Measurements from ENCODE around the gene MED15.

Gene MED15

DNA sequence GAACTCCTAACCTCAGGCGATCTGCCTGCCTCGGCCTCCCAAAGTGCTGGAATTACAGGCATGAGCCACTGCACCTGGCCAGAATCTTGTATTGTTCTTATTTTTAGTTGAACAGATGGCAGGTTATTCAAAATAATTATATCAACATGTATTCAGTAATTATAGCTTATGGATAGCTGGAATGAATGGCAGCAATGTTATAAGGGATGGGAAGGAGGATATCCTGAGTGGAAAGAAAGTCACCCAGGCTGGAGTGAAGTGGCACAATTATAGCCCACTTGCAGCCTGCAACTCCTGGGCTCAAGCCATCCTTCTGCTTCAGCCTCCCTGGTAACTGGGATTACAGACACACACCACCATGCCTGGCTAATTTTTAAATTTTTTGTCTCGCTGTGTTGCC lies 88.1 kb downstream of the MED15 start:
- no peak overlapping the region for H3K4me3 ChIP-seq (ENCODE audit: extremely low read depth, insufficient read depth, low read length, poor library complexity, severe bottlenecking)
- no peaks in the 10 kb centered on the region for H3K36me3 ChIP-seq (ENCODE audit: control insufficient read depth, insufficient read depth, low read length)
- H3K27ac ChIP-seq (ENCODE audit: low read depth, low read length, severe bottlenecking) = no peak overlapping the region
- H3K4me1 ChIP-seq (ENCODE audit: control insufficient read depth, insufficient read depth, low read length, poor library complexity, severe bottlenecking) = no peaks in the 10 kb centered on the region
- H3K9me3 ChIP-seq (ENCODE audit: control insufficient read depth, low read length) = no peaks in the 10 kb centered on the region
- WGBS, 2 experiments (ENCODE audit: insufficient coverage in 2 of 2) = 93 to 100% methylated on average over 2 to 3 of the region's 3 CpGs

- Histone ChIP-seq H3K9me3 (ENCODE audit: control insufficient read depth, low read length) (no peaks in the 10 kb centered on the region), H3K4me3 (ENCODE audit: extremely low read depth, insufficient read depth, low read length, poor library complexity, severe bottlenecking) (no peak overlapping the region), H3K4me1 (ENCODE audit: control insufficient read depth, insufficient read depth, low read length, poor library complexity, severe bottlenecking) (no peaks in the 10 kb centered on the region), H3K27ac (ENCODE audit: low read depth, low read length, severe bottlenecking) (no peak overlapping the region), H3K36me3 (ENCODE audit: control insufficient read depth, insufficient read depth, low read length) (no peaks in the 10 kb centered on the region)
- 60% methylated on average over 1 of the region's 5 CpGs; no CpG with 5 or more reads in 1 of the 2 experiments for WGBS, 2 experiments (ENCODE audit: insufficient coverage in 2 of 2)
These were observed 91.7 kb downstream of the MED15 start for GRCh38 chr22:20599117-20599516.

DNA sequence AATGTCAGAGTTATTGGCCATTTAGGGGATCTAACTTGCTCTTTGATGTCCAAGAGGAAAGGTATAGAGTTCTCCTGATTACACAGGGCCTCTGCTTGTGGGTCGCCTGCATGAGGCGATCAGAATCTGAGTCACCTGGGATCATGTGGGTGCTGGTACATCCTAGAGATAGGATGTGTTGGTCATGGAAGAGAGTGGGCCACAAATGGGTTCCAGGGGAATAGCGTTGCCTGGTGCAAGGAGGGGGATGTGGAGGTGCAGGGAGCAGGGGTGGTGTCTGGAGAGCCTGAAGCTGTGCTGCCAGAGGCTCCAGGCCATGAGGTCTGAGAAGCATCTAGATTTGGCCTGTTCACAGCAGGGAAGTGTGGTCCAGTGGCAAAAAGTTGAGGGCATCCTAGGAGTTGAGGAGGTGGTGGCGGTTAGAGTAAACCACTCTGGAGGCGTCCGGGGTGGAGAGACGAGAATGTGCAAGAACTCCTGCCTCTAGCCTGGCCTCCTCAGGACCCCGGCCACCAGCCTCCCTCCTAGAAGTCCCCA lies 92.8 kb downstream of the MED15 start:
- Histone ChIP-seq H3K9me3 (ENCODE audit: control insufficient read depth, low read length) (no peaks in the 10 kb centered on the region), H3K4me1 (ENCODE audit: control insufficient read depth, insufficient read depth, low read length, poor library complexity, severe bottlenecking) (no peaks in the 10 kb centered on the region), H3K4me3 (ENCODE audit: extremely low read depth, insufficient read depth, low read length, poor library complexity, severe bottlenecking) (no peak overlapping the region), H3K27ac (ENCODE audit: low read depth, low read length, severe bottlenecking) (no peak overlapping the region), H3K36me3 (ENCODE audit: control insufficient read depth, insufficient read depth, low read length) (no peaks in the 10 kb centered on the region)
- WGBS, 2 experiments (ENCODE audit: insufficient coverage in 2 of 2) = 88 to 89% methylated on average over 7 to 8 of the region's 8 CpGs

- Histone ChIP-seq H3K4me1 (ENCODE audit: control insufficient read depth, insufficient read depth, low read length, poor library complexity, severe bottlenecking) (no peaks in the 10 kb centered on the region), H3K27ac (ENCODE audit: low read depth, low read length, severe bottlenecking) (no peak overlapping the region), H3K36me3 (ENCODE audit: control insufficient read depth, insufficient read depth, low read length) (no peaks in the 10 kb centered on the region), H3K9me3 (ENCODE audit: control insufficient read depth, low read length) (no peaks in the 10 kb centered on the region), H3K4me3 (ENCODE audit: extremely low read depth, insufficient read depth, low read length, poor library complexity, severe bottlenecking) (no peak overlapping the region)
- WGBS, 2 experiments (ENCODE audit: insufficient coverage in 2 of 2) = 89 to 93% methylated on average over 6 to 7 of the region's 7 CpGs
These were observed 93.9 kb downstream of the MED15 start for GRCh38 chr22:20601308-20601707.

DNA sequence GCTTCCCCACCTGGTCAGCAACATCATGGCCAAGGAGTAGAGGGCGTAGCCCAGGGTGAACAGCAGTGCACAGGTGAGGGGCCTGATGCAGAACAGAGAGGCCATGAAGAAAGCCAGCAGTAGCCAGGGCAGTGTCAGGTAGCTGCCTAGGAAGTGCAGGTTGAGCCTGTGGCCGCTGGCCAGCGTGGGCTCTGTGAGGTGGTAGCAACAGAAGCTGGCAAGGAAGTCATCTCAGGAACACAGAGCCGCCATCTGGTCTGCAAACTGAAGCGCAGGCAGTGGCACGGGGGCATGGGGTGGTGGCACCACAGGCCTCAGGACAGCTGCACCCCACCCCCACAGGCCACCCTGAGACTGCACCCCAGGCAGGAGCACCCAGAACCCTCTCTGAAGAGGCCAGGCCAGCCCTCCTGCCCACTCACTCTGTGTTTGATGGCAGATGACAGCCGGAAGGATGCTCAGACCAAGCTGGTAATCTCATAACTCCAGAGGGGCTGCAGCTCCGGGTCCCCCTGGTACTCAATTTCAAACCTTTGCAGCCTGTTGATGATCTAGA lies 95.3 kb downstream of the MED15 start:
- Histone ChIP-seq H3K9me3 (ENCODE audit: control insufficient read depth, low read length) (no peaks in the 10 kb centered on the region), H3K36me3 (ENCODE audit: control insufficient read depth, insufficient read depth, low read length) (no peaks in the 10 kb centered on the region), H3K4me1 (ENCODE audit: control insufficient read depth, insufficient read depth, low read length, poor library complexity, severe bottlenecking) (peaks cover 5% of the 10 kb centered on the region), H3K4me3 (ENCODE audit: extremely low read depth, insufficient read depth, low read length, poor library complexity, severe bottlenecking) (no peak overlapping the region), H3K27ac (ENCODE audit: low read depth, low read length, severe bottlenecking) (no peak overlapping the region)
- WGBS, 2 experiments (ENCODE audit: insufficient coverage in 2 of 2) = 85 to 100% methylated on average over 3 to 7 of the region's 8 CpGs

DNA sequence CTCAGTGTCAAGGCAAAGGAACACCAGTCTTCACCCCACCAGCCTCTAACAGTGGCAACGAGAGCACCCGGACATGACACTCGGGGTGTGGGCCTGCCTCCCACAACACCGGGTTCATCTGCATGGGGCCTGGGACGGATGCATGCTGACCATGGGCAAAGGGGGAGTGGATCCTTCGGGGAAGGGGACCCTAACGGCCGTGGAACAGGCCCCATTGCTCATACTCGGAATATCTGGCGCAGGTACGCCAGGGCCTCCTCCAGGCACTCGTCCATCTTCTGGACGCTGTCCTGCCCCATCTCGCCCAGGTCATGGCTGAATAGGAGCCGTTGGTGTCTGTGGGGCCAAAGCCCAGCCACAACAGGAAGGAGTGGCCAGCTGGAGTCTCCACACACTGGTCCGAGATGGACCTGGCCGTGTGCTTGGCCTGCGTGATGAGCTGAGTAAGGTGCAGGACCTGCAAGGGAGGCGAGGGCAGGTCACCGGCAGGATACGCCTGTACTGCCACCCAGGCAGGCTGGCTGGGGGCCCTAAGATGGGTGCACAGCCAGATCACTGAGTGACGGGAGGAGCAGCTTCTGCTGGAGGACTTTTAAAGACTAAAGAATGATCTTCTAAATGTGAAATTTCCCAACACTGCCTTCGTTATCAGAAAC lies 96.8 kb downstream of the MED15 start:
- 88 to 89% methylated on average over 22 of the region's 23 CpGs for WGBS, 2 experiments (ENCODE audit: insufficient coverage in 2 of 2)
- Histone ChIP-seq H3K9me3 (ENCODE audit: control insufficient read depth, low read length) (no peaks in the 10 kb centered on the region), H3K4me3 (ENCODE audit: extremely low read depth, insufficient read depth, low read length, poor library complexity, severe bottlenecking) (no peak overlapping the region), H3K27ac (ENCODE audit: low read depth, low read length, severe bottlenecking) (no peak overlapping the region), H3K36me3 (ENCODE audit: control insufficient read depth, insufficient read depth, low read length) (no peaks in the 10 kb centered on the region), H3K4me1 (ENCODE audit: control insufficient read depth, insufficient read depth, low read length, poor library complexity, severe bottlenecking) (peaks cover 5% of the 10 kb centered on the region)

GRCh38 chr22:20604776-20605221 lies 97.4 kb downstream of the MED15 start:
- WGBS, 2 experiments (ENCODE audit: insufficient coverage in 2 of 2) = 83 to 90% methylated on average over 17 to 18 of the region's 18 CpGs
- Histone ChIP-seq H3K36me3 (ENCODE audit: control insufficient read depth, insufficient read depth, low read length) (no peaks in the 10 kb centered on the region), H3K4me1 (ENCODE audit: control insufficient read depth, insufficient read depth, low read length, poor library complexity, severe bottlenecking) (peaks cover 5% of the 10 kb centered on the region), H3K27ac (ENCODE audit: low read depth, low read length, severe bottlenecking) (no peak overlapping the region), H3K4me3 (ENCODE audit: extremely low read depth, insufficient read depth, low read length, poor library complexity, severe bottlenecking) (no peak overlapping the region), H3K9me3 (ENCODE audit: control insufficient read depth, low read length) (no peaks in the 10 kb centered on the region)

DNA sequence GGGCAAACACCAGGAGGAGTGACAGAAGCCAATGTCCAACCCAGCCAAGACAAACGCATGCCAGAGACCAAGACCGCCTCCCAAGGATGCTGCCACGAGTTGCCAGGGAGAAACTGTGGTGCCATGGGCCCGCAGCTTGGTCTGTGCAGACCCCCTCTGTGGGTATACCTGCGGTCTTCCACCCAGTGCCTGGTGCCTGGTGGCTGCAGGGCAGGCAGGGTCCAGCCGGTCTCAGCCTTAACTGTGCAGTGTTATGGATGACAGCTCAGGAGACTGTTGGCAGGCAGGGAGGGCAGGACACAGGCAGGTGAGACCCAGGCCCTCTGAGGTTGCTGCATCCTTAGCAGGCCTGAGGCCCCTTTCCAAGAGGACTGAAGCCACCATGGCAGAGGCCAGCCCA lies 97.9 kb downstream of the MED15 start:
- H3K27ac ChIP-seq (ENCODE audit: low read depth, low read length, severe bottlenecking) = no peak overlapping the region
- peaks cover 9% of the 10 kb centered on the region for H3K4me1 ChIP-seq (ENCODE audit: control insufficient read depth, insufficient read depth, low read length, poor library complexity, severe bottlenecking)
- 87 to 100% methylated on average over 4 to 6 of the region's 6 CpGs for WGBS, 2 experiments (ENCODE audit: insufficient coverage in 2 of 2)
- no peak overlapping the region for H3K4me3 ChIP-seq (ENCODE audit: extremely low read depth, insufficient read depth, low read length, poor library complexity, severe bottlenecking)
- H3K36me3 ChIP-seq (ENCODE audit: control insufficient read depth, insufficient read depth, low read length) = no peaks in the 10 kb centered on the region
- H3K9me3 ChIP-seq (ENCODE audit: control insufficient read depth, low read length) = no peaks in the 10 kb centered on the region

DNA sequence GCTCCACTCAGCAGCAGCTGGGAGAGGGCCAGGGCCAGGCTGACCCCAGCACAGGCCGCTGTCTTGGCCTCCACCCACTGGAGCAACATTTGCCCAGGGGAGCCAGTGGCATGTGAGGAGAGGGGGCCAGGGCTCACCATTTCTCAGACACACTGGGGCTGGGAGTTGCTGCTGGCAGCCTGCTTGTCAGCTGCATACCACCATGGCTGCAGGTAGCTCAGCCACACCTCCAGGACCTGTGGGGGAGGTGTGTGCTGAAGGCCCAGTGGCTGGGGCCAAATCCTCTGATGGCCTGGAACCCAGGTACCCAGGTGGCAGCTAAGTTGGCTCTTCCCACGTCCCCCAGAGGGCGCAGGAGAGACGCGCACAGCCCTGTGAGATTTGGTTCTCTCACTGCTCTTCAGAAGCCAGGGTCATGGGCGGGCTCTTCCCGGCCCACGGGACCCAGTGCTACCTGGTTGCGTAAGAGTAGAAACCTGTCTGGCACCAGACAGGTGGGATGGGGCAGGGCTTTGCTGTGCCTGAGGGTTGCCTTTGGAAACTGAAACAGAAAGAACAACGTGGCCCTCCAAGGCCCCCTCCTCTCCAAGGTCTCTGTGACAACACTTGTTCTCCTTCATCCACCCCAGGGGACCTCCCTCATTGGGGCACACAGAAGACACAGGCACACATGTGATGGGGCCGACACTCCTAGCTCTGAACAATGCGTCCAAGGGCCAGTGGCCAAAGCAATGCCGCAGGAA lies 98.8 kb downstream of the MED15 start:
- no peak overlapping the region for H3K27ac ChIP-seq (ENCODE audit: low read depth, low read length, severe bottlenecking)
- WGBS, 2 experiments (ENCODE audit: insufficient coverage in 2 of 2) = 41 to 44% methylated on average over 13 of the region's 13 CpGs
- H3K9me3 ChIP-seq (ENCODE audit: control insufficient read depth, low read length) = no peaks in the 10 kb centered on the region
- peaks cover 9% of the 10 kb centered on the region for H3K4me1 ChIP-seq (ENCODE audit: control insufficient read depth, insufficient read depth, low read length, poor library complexity, severe bottlenecking)
- H3K36me3 ChIP-seq (ENCODE audit: control insufficient read depth, insufficient read depth, low read length) = no peaks in the 10 kb centered on the region
- no peak overlapping the region for H3K4me3 ChIP-seq (ENCODE audit: extremely low read depth, insufficient read depth, low read length, poor library complexity, severe bottlenecking)

DNA sequence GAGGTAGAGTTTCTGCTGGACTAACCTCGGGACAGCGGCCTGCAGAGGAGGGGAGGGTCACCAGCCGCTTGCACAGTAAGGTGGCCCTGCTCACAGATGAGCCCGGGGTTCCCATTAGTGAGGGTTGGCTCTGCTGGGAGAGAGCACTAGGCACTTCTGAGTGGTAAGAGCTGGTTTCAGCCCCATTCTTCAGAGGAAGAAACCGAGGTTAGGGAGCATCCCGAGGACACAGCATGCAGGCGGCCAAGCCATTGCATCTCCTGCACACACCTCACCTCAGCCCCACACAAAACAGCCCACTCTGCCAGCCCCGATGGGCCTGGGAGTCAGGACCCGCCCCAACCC lies 99.3 kb downstream of the MED15 start:
- H3K27ac ChIP-seq (ENCODE audit: low read depth, low read length, severe bottlenecking) = no peak overlapping the region
- no peaks in the 10 kb centered on the region for H3K9me3 ChIP-seq (ENCODE audit: control insufficient read depth, low read length)
- no peaks in the 10 kb centered on the region for H3K36me3 ChIP-seq (ENCODE audit: control insufficient read depth, insufficient read depth, low read length)
- WGBS, 2 experiments (ENCODE audit: insufficient coverage in 2 of 2) = 88 to 94% methylated on average over 7 of the region's 9 CpGs
- peaks cover 9% of the 10 kb centered on the region for H3K4me1 ChIP-seq (ENCODE audit: control insufficient read depth, insufficient read depth, low read length, poor library complexity, severe bottlenecking)
- no peak overlapping the region for H3K4me3 ChIP-seq (ENCODE audit: extremely low read depth, insufficient read depth, low read length, poor library complexity, severe bottlenecking)
